COR-L47 (cell line): ENCODE data around the gene KCNC1.

ENCODE experiments used
- DNase-seq: peaks from one replicate; lab custom pipeline; 2025; lab: John Stamatoyannopoulos, UW

The KCNC1 gene

GRCh38 chr11:17827006-17827405 lies 92.4 kb downstream of the KCNC1 start:
- peak; percentile 18 for DNase-seq

DNA sequence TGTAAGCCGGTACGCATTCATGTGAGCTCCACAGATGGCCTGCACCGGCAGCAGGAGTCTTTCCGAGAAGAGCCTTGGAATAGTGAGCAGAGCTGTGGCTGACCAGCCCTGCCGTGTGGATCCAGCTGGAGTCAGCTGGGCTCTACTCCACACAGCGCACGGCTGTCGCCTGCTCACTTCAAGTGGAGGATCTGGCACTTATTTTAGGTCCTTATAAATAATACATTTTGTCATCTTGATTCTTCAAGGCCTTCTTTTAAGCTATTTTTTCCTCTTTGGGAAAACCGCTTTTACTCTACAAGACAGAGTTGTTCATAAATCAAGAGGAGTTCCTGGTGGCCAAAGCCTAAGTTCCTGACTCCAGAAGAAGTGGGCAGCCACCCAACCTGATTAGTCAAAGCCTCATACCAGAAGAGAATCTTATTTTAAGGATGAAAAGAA lies 93.8 kb downstream of the KCNC1 start:
- DNase-seq: no peak

- DNase-seq: no peak
Observed at GRCh38 chr11:17831228-17831627, 96.6 kb downstream of the KCNC1 start.

- DNase-seq: no peak
Observed at GRCh38 chr11:17831883-17832282, 97.3 kb downstream of the KCNC1 start.
